ENCODE data around the gene POFUT2.

POFUT2 gene

DNA sequence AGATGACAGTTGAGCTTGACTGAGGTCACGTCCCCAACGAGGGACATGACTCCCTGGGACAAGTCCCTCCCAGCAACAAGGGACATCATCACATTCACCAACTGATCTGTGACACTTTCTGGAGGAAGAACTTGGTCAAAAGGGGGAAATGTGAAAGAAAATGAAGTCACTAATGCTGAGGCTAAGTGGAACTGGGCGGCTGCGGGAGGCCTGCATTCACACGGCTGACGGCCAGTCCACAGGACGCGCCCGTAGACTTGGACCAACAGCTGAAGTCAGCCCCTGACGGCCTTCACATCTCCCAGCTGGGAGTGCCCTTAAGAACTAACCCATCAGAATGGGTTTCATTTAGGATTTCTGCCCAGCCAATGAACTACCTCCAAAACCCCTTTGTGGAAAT is 26.6 kb downstream of the POFUT2 start:
- no peak for DNase-seq

DNA sequence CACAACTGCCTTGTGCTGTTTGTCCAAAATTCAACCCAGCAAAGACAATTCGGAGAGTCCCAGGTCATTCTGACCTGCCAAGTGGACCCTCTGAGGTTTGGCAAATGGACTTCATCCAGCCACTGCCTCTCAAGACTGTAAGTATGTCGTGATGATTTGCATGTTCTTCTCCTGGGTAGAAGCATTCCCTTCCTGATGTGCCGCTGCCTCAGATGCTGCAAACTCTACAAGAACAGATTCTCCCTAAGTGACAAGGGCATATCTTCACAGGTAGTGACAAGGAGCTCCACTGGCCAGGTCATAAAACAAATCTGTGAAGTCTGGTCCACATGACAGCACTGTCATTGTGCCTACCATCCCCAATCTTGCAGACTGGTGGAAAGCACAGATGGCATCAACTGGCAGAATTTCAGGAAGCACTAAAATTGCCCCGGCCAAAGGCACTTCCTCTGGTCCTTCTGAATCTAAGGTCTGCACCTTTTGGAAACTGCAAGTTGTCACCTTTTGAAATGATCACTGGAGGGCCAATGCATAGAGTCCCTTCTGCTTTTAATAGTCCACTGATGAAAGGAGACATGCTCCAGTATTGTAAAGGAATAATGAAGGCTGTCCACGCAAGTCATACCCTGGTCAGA is 27.4 kb downstream of the POFUT2 start:
- DNase-seq: no peak

DNA sequence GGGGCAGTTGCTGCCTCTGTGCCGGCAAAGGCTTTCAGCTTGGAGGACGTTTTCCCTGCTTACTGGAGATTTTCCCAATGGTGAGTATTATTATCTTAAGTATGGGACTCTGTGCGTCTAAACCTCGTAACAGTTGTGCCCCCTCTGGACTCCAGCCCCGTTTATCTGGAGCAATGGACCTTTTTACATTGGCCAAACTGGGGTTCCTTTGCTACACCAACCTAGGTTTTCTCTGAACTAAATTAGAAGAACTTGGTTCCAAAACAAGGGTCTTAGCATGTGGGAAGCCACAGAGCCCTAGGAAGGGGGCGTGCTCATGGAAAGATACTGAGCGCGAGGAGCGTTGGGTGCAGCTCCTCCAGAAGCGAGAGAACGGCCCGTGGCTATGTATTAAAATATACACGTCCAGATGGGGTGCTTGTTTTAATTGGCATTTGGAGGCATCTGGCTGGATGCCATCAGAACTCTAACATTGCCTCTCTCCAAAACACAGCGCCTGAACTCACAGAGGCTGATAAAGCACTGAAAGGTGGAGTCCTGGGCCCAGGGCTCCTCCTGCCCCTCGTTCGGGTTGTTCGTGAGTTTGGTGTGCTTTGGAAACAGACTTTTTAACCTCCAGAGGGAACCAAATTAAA is 28.4 kb downstream of the POFUT2 start:
- no peak for DNase-seq

- no peak for DNase-seq
Observed at GRCh38 chr21:45258466-45258865, 29.2 kb downstream of the POFUT2 start.

DNA sequence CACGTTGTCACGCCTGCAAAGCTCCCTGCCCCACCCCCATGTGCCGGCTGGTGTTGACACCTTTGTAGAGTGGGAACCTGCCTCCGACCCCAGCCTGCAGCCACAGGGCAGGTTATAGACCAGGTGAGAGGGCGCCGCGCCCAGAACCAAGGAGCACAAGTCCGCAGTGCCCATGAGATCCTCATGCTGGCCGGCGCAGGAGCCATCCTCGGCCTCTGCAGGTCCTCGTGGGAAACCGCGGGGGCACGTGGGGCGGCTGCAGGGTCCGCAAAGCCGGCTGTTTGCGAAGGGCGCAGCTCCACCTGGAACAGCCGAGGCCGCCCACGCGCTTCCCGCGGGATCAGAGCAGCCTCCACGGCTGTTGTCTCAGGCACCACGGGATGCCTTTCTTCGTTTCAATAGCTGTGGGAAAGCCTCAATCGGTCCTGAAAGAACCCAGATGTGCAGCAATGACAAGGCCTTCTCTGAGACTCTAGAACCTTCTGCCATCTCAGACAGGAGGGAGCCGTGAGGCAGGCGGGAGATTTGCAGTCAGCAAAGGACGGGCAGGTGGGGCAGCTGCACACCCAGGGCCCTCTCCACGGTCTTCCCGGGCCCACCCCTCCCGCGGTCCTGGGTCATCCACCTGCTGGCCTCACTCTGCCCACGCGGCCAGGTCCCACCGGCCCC is 29.9 kb downstream of the POFUT2 start:
- DNase-seq: no peak

- DNase-seq: peak; percentile 10
Observed at GRCh38 chr21:45256912-45257672, 30.6 kb downstream of the POFUT2 start.

DNA sequence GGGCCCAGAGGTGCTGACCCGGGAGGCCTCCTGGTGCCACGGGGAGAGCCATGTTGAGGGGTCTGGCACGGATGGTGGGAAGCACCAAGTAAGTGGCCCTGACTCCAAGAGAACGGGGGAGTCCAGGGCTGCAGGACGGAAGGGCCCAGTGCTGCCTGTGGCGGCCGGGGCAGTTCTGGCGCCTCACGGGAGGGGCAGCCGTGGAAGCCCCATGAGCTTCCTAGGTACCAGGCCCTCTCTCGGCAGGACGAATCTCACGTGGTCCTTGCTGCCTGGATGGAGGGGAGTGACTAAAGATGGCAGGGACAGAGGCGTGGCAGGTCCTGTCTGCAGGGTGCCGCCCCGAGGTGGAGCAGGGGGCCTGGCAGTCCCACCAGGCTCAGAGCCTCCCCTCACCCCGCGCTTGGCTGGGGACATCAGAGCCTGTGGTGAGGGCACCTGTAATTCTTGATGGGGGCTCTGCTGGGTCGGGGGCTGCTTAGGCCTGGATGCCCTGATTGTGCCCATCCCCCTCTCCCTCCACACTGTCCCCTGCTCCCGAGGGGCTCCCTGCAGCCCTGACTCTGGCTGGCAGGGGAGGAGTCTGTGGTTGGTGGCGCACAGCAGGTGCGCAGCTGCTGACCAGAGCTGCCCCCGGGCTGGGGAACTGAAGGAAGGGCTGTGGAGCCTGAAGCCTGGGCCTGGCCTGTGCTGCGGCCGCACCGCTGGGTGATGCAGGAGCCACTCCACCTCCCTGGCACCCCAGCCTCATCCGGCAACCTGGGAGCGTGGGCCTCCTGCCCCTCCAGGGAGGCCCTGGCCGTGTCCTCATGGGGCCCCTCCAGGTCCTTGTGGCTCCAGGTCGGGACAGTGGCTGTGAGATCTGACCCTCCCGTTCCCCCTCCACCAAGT is 31.4 kb downstream of the POFUT2 start:
- no peak for DNase-seq

DNA sequence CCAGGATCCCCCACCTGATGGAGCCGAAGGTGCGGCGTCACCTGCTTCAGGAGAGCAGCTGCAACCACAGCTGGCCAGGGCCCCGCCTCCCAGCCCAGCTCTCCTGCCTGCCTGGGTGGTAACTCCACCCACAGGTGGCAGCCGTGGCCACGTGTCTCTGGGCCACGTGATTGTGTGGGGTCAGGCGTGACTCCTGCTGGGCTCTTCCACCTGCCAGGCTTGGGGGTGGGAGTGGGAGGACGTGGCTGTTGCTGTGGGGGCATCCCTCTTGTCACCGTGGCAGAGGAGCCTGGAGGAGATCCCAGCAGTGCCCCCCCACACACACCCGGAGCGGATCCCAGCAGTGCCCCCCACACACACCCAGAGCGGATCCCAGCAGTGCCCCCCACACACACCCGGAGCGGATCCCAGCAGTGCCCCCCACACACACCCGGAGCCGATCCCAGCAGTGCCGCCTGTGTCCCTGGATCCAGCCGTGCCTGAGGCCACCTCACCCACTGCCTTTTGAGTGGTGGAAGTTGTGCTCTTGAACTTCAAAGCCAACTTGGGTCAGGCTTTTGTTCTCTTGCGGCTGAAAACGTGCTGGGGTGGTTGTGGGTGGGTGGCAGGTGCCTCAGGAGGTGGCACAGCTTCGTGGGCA is 32.2 kb downstream of the POFUT2 start:
- no peak for DNase-seq

GRCh38 chr21:45254460-45254930 is 33.2 kb downstream of the POFUT2 start:
- no peak for DNase-seq

GRCh38 chr21:45253633-45254459 is 33.8 kb downstream of the POFUT2 start:
- DNase-seq: no peak

DNA sequence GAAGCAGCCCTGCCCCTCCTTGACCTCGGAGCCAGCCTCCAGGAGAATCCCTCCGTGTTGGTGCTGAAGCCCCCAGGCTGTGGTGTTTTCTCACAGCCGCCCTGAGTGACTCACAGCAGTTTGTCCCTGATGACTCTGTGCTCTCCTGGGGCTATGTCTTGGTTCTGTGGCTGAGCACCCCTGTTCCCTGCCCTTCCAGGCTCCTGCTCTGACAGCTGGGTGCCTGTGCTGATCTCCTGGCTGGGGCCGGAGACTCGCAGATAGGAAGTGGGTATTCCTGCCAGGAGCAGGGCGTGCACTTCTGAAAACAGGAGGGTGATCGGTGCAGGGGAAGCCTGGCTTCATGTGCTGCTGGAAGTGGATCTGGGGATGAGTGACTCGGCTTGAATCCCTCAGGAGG is 34.5 kb downstream of the POFUT2 start:
- DNase-seq: no peak

DNA sequence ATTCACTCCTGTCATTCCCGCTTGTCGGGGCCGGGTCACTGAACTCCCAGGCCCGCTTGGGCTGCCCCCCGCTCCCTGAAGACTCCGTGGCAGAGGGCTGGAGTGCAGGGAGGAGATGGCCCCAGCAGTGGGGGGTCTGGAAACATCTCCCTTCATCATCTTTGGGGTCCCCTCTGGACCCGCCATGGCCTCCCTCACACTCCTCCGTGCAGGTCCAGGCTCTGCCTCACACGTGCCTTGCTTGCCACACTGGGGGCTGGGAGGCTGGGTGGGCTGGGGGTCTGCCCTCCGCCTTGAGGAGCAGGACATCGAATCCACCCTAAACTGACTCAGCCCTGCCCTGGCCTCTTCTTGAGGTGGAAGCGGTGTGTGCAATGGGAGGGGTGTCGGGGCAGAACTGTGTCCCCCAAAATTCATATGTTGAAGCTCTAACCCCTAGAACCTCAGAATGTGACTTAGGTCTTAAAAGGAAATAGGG is 35.2 kb downstream of the POFUT2 start:
- DNase-seq: no peak

GRCh38 chr21:45251635-45252447 is 35.9 kb downstream of the POFUT2 start:
- DNase-seq: no peak

GRCh38 chr21:45250914-45251634 is 36.6 kb downstream of the POFUT2 start:
- DNase-seq: no peak

- DNase-seq: no peak
Observed at GRCh38 chr21:45250272-45250671, 37.4 kb downstream of the POFUT2 start.

- DNase-seq: no peak
Observed at GRCh38 chr21:45249626-45250025, 38.1 kb downstream of the POFUT2 start.

DNA sequence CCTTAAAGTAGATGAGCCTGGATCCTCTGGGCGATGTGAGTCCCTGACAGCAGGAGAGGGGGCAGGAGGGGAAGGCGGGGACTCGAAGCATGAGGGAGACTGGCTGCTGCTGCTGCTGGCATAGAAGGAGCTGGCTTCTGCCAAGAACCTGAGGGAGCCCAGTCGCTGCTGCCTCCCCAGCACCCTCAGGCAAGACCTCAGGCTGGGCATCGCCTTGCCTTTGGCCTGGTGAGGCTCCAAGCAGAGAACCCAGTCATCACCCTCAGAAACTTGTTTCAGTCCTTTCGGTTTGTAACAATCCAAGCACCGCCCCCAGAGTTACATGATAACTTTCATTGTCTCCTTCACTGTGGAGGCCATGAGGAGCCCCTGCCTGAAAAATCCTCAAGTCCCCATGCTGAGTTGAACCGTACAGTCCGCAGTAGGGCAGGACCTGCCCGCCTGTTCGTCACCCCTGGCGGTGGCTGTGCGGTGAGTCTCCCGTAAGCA is 38.8 kb downstream of the POFUT2 start:
- no peak for DNase-seq

- no peak for DNase-seq
Observed at GRCh38 chr21:45248301-45248892, 39.3 kb downstream of the POFUT2 start.

Measured in KG1 (cell line).